Body of pancreas (tissue), 4 donors: ENCODE measurements around the gene R3HDM2.
A peak's percentile ranks its signal among the peaks of the same experiment; 100 is the strongest.

ENCODE experiments used
- CTCF ChIP-seq, 7 experiments: fragments of 450-650 bp in 4 of 7; fragments of 200-600 bp in 3 of 7; sonication (generic) in 3 of 7; IDR thresholded peaks; one replicate each; pipeline ENCODE4 v1.5.1; 2016 to 2019; ENCODE audit warnings: antibody characterized with exemption in 7 of 7
- POLR2A ChIP-seq, 3 donors: fragments of 450-650 bp; IDR thresholded peaks; one replicate each; pipeline ENCODE4 v1.6.1; 2016; ENCODE audit warnings: antibody characterized with exemption in 3 of 3, mild to moderate bottlenecking in 2 of 3

DNA sequence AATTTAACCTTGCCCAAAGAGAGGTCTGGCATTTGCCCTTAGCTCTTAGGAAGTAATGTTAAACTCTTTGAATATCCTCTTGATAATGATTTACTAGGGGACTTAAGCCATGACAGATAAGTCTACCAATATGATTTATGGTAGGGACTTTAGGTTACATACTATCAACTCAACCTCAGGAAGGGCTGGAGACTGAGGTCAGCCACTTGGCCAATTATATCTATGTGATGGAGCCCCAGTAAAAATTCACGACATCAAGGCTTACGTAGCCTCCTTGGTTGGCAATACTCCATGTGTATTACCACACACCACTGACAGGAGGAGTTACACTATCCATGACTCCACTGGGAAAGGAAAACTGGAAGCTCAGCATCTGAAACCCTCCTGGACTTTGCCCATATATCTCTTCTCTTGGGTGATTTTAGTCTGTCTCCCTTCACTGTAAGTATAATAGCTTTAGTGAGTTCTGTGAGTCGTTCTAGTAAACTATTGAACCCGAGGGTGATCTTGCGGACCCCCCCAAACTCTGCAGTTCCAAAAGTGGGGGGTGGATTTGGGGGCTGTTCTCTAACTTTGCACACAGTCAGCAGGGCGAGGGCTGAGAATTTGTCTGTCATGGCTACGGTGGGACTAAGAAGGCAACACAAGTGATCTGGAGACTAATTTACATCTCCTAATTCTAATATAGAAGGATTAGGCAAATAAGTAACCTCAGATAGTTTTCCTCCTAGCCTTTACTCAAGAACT, 62.3 kb downstream of the R3HDM2 start:
- TF ChIP-seq POLR2A (IDR thresholded peaks at IDR 0.05) = no peak
- peak in 3 of 7 experiments; percentile 18 to 32 (median 24) for TF ChIP-seq CTCF (IDR thresholded peaks at IDR 0.05)
